ENCODE results near the gene SH3YL1. TPM values are rescaled to one million over a fixed set of nuclear protein-coding genes. Genes with fewer than 3 reads are reported as not detected.

The SH3YL1 gene
- total and polyA plus RNA-seq, 7 donors, result 17.4 to 119 (median 33.5) TPM

- WGBS, 2 donors, result 97% methylated on average over 2 of the region's 2 CpGs
- no peak overlapping the region for H3K27ac ChIP-seq
- peaks cover 0 to 3% (median 0%) of the 10 kb centered on the region in 4 donors for H3K36me3 ChIP-seq
- H3K9me3 ChIP-seq, result peaks cover 0 to 5% (median 0%) of the 10 kb centered on the region in 4 donors
- intact Hi-C loops (cut with DNase I), result no loop called here
- peaks cover 0 to 12% (median 8%) of the 10 kb centered on the region in 4 donors for H3K4me1 ChIP-seq
- H3K27me3 ChIP-seq, result no peaks in the 10 kb centered on the region
- TF ChIP-seq POLR2A (IDR thresholded peaks at IDR 0.05) (no peak), POLR2AphosphoS5 (IDR thresholded peaks at IDR 0.05) (no peak), EP300 (IDR thresholded peaks at IDR 0.05) (no peak), CTCF (IDR thresholded peaks at IDR 0.05) (no peak)
- no peak overlapping the region for H3K4me3 ChIP-seq
- no peak for DNase-seq
Observed at GRCh38 chr2:259789-260331, 4.0 kb downstream of the SH3YL1 start.

GRCh38 chr2:258933-259332, 4.9 kb downstream of the SH3YL1 start:
- H3K9me3 ChIP-seq, result peaks cover 0 to 5% (median 0%) of the 10 kb centered on the region in 4 donors
- TF ChIP-seq POLR2A (IDR thresholded peaks at IDR 0.05) (no peak), CTCF (IDR thresholded peaks at IDR 0.05) (no peak), EP300 (IDR thresholded peaks at IDR 0.05) (no peak), POLR2AphosphoS5 (IDR thresholded peaks at IDR 0.05) (no peak)
- peaks cover 0 to 8% (median 6%) of the 10 kb centered on the region in 4 donors for H3K4me1 ChIP-seq
- H3K27me3 ChIP-seq, result no peaks in the 10 kb centered on the region
- H3K4me3 ChIP-seq, result no peak overlapping the region
- DNase-seq, result no peak
- 87 to 92% methylated on average over 3 of the region's 3 CpGs for whole genome bisulfite sequencing, 2 donors
- no peak overlapping the region for H3K27ac ChIP-seq
- peaks cover 0 to 3% (median 0%) of the 10 kb centered on the region in 4 donors for H3K36me3 ChIP-seq
- intact Hi-C loops (cut with DNase I), result no loop called here

GRCh38 chr2:257842-258241, 6.0 kb downstream of the SH3YL1 start:
- DNase-seq, result no peak
- WGBS, 2 donors, result 95 to 96% methylated on average over 2 of the region's 2 CpGs
- TF ChIP-seq POLR2AphosphoS5 (IDR thresholded peaks at IDR 0.05) (no peak), EP300 (IDR thresholded peaks at IDR 0.05) (no peak), POLR2A (IDR thresholded peaks at IDR 0.05) (no peak), CTCF (IDR thresholded peaks at IDR 0.05) (no peak)
- intact Hi-C loops (cut with DNase I), result no loop called here
- H3K36me3 ChIP-seq, result peaks cover 0 to 3% (median 0%) of the 10 kb centered on the region in 4 donors
- peaks cover 0 to 5% (median 0%) of the 10 kb centered on the region in 4 donors for H3K9me3 ChIP-seq
- H3K27ac ChIP-seq, result no peak overlapping the region
- H3K4me3 ChIP-seq, result no peak overlapping the region
- H3K27me3 ChIP-seq, result no peaks in the 10 kb centered on the region
- H3K4me1 ChIP-seq, result no peaks in the 10 kb centered on the region

GRCh38 chr2:257429-257828, 6.4 kb downstream of the SH3YL1 start:
- Histone ChIP-seq H3K9me3 (peaks cover 0 to 5% (median 0%) of the 10 kb centered on the region in 4 donors), H3K4me1 (no peaks in the 10 kb centered on the region), H3K27ac (no peak overlapping the region), H3K4me3 (no peak overlapping the region), H3K36me3 (peaks cover 0 to 5% (median 0%) of the 10 kb centered on the region in 4 donors), H3K27me3 (no peaks in the 10 kb centered on the region)
- DNase-seq, result no peak
- 71 to 87% methylated on average over 3 of the region's 3 CpGs for WGBS, 2 donors
- TF ChIP-seq POLR2AphosphoS5 (IDR thresholded peaks at IDR 0.05) (no peak), EP300 (IDR thresholded peaks at IDR 0.05) (no peak), CTCF (IDR thresholded peaks at IDR 0.05) (no peak), POLR2A (IDR thresholded peaks at IDR 0.05) (no peak)
- intact Hi-C loops (cut with DNase I), result no loop called here

GRCh38 chr2:256094-256493, 7.7 kb downstream of the SH3YL1 start:
- 84 to 91% methylated on average over 3 of the region's 3 CpGs for WGBS, 2 donors
- H3K4me3 ChIP-seq, result no peak overlapping the region
- H3K27ac ChIP-seq, result no peak overlapping the region
- TF ChIP-seq CTCF (IDR thresholded peaks at IDR 0.05), result no peak
- no peak for TF ChIP-seq POLR2AphosphoS5 (IDR thresholded peaks at IDR 0.05)
- TF ChIP-seq POLR2A (IDR thresholded peaks at IDR 0.05), result no peak
- TF ChIP-seq EP300 (IDR thresholded peaks at IDR 0.05), result no peak
- no peaks in the 10 kb centered on the region for H3K4me1 ChIP-seq
- peaks cover 0 to 5% (median 0%) of the 10 kb centered on the region in 4 donors for H3K9me3 ChIP-seq
- DNase-seq, result no peak
- H3K27me3 ChIP-seq, result no peaks in the 10 kb centered on the region
- H3K36me3 ChIP-seq, result peaks cover 0 to 18% (median 0%) of the 10 kb centered on the region in 4 donors
- intact Hi-C loops (cut with DNase I), result no loop called here
